Measurements from ENCODE around the gene ERMARD.

ERMARD gene

GRCh38 chr6:169779092-169779815 is 27.8 kb downstream of the ERMARD start:
- no peak overlapping the region for H3K4me3 ChIP-seq (ENCODE audit: low read length, poor library complexity, severe bottlenecking)
- peaks cover 3% of the 10 kb centered on the region for H3K4me1 ChIP-seq (ENCODE audit: insufficient read depth, low read length, poor library complexity, severe bottlenecking)
- no peaks in the 10 kb centered on the region for H3F3A ChIP-seq (ENCODE audit: low read depth)
- H3K9me2 ChIP-seq (replicated peaks; ENCODE audit: low read depth, low read length) = no peaks in the 10 kb centered on the region
- no peak overlapping the region for H2AFZ ChIP-seq (ENCODE audit: low read length)
- peaks cover 3% of the 10 kb centered on the region; the same call in 1 of the 2 replicates for H3K36me3 ChIP-seq (ENCODE audit: insufficient read depth, low read length)
- no peak overlapping the region for H3K9ac ChIP-seq (ENCODE audit: low read depth, low read length, poor library complexity, severe bottlenecking)
- no peak for TF ChIP-seq EZH2phosphoT487 (IDR thresholded peaks at IDR 0.05; ENCODE audit: borderline replicate concordance)
- TF ChIP-seq CTCF (conservative IDR thresholded peaks at IDR 0.05; ENCODE audit: low read length) = no peak
- no peak overlapping the region for H3K4me2 ChIP-seq (ENCODE audit: low read depth, low read length, poor library complexity, severe bottlenecking)
- H3K79me2 ChIP-seq (ENCODE audit: insufficient read depth, low read length) = no peaks in the 10 kb centered on the region
- H3K9me3 ChIP-seq (ENCODE audit: insufficient read depth, low read depth, low read length) = no peaks in the 10 kb centered on the region
- no peaks in the 10 kb centered on the region for H3K27me3 ChIP-seq (ENCODE audit: insufficient read depth, low read length, poor library complexity, severe bottlenecking)
- no peaks in the 10 kb centered on the region for H4K20me1 ChIP-seq (ENCODE audit: insufficient read depth, low read length, poor library complexity, severe bottlenecking)

DNA sequence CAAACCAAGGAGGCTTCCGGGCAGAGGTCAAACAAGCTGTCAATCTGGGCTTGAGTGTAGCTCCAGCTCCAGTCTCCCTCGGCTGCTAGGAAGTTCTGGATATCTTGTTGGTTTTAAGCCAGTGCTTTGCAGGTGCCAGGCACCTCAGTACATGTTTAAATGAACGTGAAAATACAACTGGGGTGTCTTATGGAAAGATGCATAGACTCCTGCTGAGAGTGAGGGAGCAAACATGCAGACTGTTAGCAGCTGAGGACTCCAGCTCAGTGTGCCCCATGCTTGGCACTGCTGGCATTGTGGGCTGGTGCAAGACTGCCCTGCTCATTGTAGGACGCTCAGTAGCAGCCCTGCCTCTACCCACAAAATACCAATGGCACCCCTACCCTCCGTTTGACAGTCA is 28.5 kb downstream of the ERMARD start:
- H3K4me3 ChIP-seq (ENCODE audit: low read length, poor library complexity, severe bottlenecking) = no peak overlapping the region
- H3K9ac ChIP-seq (ENCODE audit: low read depth, low read length, poor library complexity, severe bottlenecking) = no peak overlapping the region
- no peak for TF ChIP-seq CTCF (conservative IDR thresholded peaks at IDR 0.05; ENCODE audit: low read length)
- H4K20me1 ChIP-seq (ENCODE audit: insufficient read depth, low read length, poor library complexity, severe bottlenecking) = no peaks in the 10 kb centered on the region
- H3F3A ChIP-seq (ENCODE audit: low read depth) = no peaks in the 10 kb centered on the region
- no peaks in the 10 kb centered on the region for H3K9me2 ChIP-seq (replicated peaks; ENCODE audit: low read depth, low read length)
- H3K4me1 ChIP-seq (ENCODE audit: insufficient read depth, low read length, poor library complexity, severe bottlenecking) = no peaks in the 10 kb centered on the region
- peaks cover 3% of the 10 kb centered on the region; the same call in 1 of the 2 replicates for H3K36me3 ChIP-seq (ENCODE audit: insufficient read depth, low read length)
- no peaks in the 10 kb centered on the region for H3K79me2 ChIP-seq (ENCODE audit: insufficient read depth, low read length)
- no peak overlapping the region for H2AFZ ChIP-seq (ENCODE audit: low read length)
- H3K9me3 ChIP-seq (ENCODE audit: insufficient read depth, low read depth, low read length) = no peaks in the 10 kb centered on the region
- no peaks in the 10 kb centered on the region for H3K27me3 ChIP-seq (ENCODE audit: insufficient read depth, low read length, poor library complexity, severe bottlenecking)
- H3K4me2 ChIP-seq (ENCODE audit: low read depth, low read length, poor library complexity, severe bottlenecking) = no peak overlapping the region

GRCh38 chr6:169780571-169781091 is 29.2 kb downstream of the ERMARD start:
- TF ChIP-seq CTCF (conservative IDR thresholded peaks at IDR 0.05; ENCODE audit: low read length) = no peak
- no peak for TF ChIP-seq EZH2phosphoT487 (IDR thresholded peaks at IDR 0.05; ENCODE audit: borderline replicate concordance)
- no peak overlapping the region for H3K4me2 ChIP-seq (ENCODE audit: low read depth, low read length, poor library complexity, severe bottlenecking)
- H3F3A ChIP-seq (ENCODE audit: low read depth) = no peaks in the 10 kb centered on the region

More at GRCh38 chr6:169780571-169781091, 29.2 kb downstream of the ERMARD start:
- Histone ChIP-seq H3K79me2 (ENCODE audit: insufficient read depth, low read length) (no peaks in the 10 kb centered on the region), H3K9me3 (ENCODE audit: insufficient read depth, low read depth, low read length) (no peaks in the 10 kb centered on the region), H3K9ac (ENCODE audit: low read depth, low read length, poor library complexity, severe bottlenecking) (no peak overlapping the region), H3K4me3 (ENCODE audit: low read length, poor library complexity, severe bottlenecking) (no peak overlapping the region), H3K4me1 (ENCODE audit: insufficient read depth, low read length, poor library complexity, severe bottlenecking) (no peaks in the 10 kb centered on the region), H3K9me2 (replicated peaks; ENCODE audit: low read depth, low read length) (no peaks in the 10 kb centered on the region), H4K20me1 (ENCODE audit: insufficient read depth, low read length, poor library complexity, severe bottlenecking) (no peaks in the 10 kb centered on the region), H2AFZ (ENCODE audit: low read length) (no peak overlapping the region), H3K36me3 (ENCODE audit: insufficient read depth, low read length) (peaks cover 3% of the 10 kb centered on the region; the same call in 1 of the 2 replicates), H3K27me3 (ENCODE audit: insufficient read depth, low read length, poor library complexity, severe bottlenecking) (no peaks in the 10 kb centered on the region)
